NCI-H2029 (cell line): Measurements from ENCODE around the gene MAP2K1.
"Not testable (repeated sequence)": the region's sequence is repeated elsewhere in the genome, so short reads cannot be mapped to it uniquely, and the experiment has no call there.

Experiments used
- DNase-seq: peaks from one replicate; lab custom pipeline; 2025; lab: John Stamatoyannopoulos, UW

Gene MAP2K1

GRCh38 chr15:66480267-66480666, 93.6 kb downstream of the MAP2K1 start:
- DNase-seq: no peak

- no peak for DNase-seq
Measured at GRCh38 chr15:66481107-66481856, 94.6 kb downstream of the MAP2K1 start.

- DNase-seq: no peak
Measured at GRCh38 chr15:66482539-66482938, 95.8 kb downstream of the MAP2K1 start.

GRCh38 chr15:66483131-66483566, 96.4 kb downstream of the MAP2K1 start:
- DNase-seq: no peak

GRCh38 chr15:66484539-66485112, 97.9 kb downstream of the MAP2K1 start:
- DNase-seq: no peak

- DNase-seq: no peak
Measured at GRCh38 chr15:66486887-66487286, 100.2 kb downstream of the MAP2K1 start.

GRCh38 chr15:66488525-66488924, 101.8 kb downstream of the MAP2K1 start:
- DNase-seq: no peak

- no peak for DNase-seq
Measured at GRCh38 chr15:66489179-66489791, 102.6 kb downstream of the MAP2K1 start.

GRCh38 chr15:66491846-66492245, 105.1 kb downstream of the MAP2K1 start:
- DNase-seq: no peak

GRCh38 chr15:66494262-66494661, 107.5 kb downstream of the MAP2K1 start:
- DNase-seq: no peak

GRCh38 chr15:66496951-66497501, 110.3 kb downstream of the MAP2K1 start:
- DNase-seq: no peak

- DNase-seq: peak; percentile 80
Measured at GRCh38 chr15:66497502-66498455, 111.1 kb downstream of the MAP2K1 start, which contains the start of gene SNAPC5. TSS of gene SNAPC5 (minus strand) at chr15:66497762. CDS start at chr15:66497731, 31 bp downstream.

- DNase-seq: no peak
Measured at GRCh38 chr15:66498501-66499386, 112.0 kb downstream of the MAP2K1 start.

GRCh38 chr15:66500346-66500745, 113.6 kb downstream of the MAP2K1 start:
- not testable (repeated sequence) for DNase-seq

- no peak for DNase-seq
Measured at GRCh38 chr15:66502491-66502890, 115.8 kb downstream of the MAP2K1 start.

- DNase-seq: not testable (repeated sequence)
Measured at GRCh38 chr15:66503041-66503648, 116.4 kb downstream of the MAP2K1 start.

- DNase-seq: no peak
Measured at GRCh38 chr15:66503780-66504562, 117.3 kb downstream of the MAP2K1 start.

- no peak for DNase-seq
Measured at GRCh38 chr15:66504563-66505429, 118.1 kb downstream of the MAP2K1 start, which contains the start of the genes RPL4 and ZWILCH. TSS of gene RPL4 (minus strand) at chr15:66504855. CDS start at chr15:66504790, 65 bp downstream. TSS of gene ZWILCH (plus strand) at chr15:66505326. CDS start at chr15:66505339, 13 bp downstream.
